Endothelial cell of umbilical vein (primary cell): ENCODE measurements around the gene PPIL1. TPM values are rescaled to one million over a fixed set of nuclear protein-coding genes. Genes with fewer than 3 reads are reported as not detected.

Experiments
- BruUV-seq: library from RNA; stranded (reverse); fragments of 400-500 nt; replicated peaks from 2 replicates; lab custom pipeline; 2021; lab: Mats Ljungman, UMichigan
- CTCF ChIA-PET: fragments of 300-600, 350-600 bp; sonication (Branson Sonifier 250); formaldehyde crosslinking; loops from one replicate; lab custom pipeline; 2021; ENCODE audit warnings: antibody characterized with exemption, inconsistent platforms; lab: Charles Lee
- POLR2A ChIA-PET: fragments of 300-600, 350-600 bp; sonication (Branson Sonifier 250); formaldehyde crosslinking; loops from one replicate; lab custom pipeline; 2021; ENCODE audit warnings: antibody characterized with exemption, inconsistent platforms; lab: Charles Lee
- DNase-seq: peaks from one replicate; pipeline ENCODE4 v3.0.0-alpha.2; 2011; ENCODE audit warnings: low read depth, low spot score
- FAIRE-seq: peaks from 2 replicates; lab custom pipeline; 2011; peaks lifted over from hg19 to GRCh38; lab: Jason Lieb, UNC
- H2AFZ ChIP-seq: 2 replicates; pipeline ENCODE4 v1.6.0; 2012; ENCODE audit warnings: low read depth, low read length, control low read depth, inconsistent platforms
- H3K27ac ChIP-seq: 2 replicates; pipeline ENCODE4 v1.5.1; 2011; ENCODE audit warnings: low read depth, mild to moderate bottlenecking, control low read depth, low read length, moderate library complexity; ENCODE audit not compliant: insufficient read depth
- H3K27me3 ChIP-seq, 2 experiments: 2 replicates each; pipeline versions ENCODE4 v1.6.0 to v1.6.1; 2011; ENCODE audit warnings: low read length in 2 of 2, mixed read lengths in 1 of 2; ENCODE audit not compliant: control insufficient read depth in 2 of 2, insufficient read depth in 2 of 2
- H3K36me3 ChIP-seq, 2 experiments: 2 replicates in 1 of 2; 3 replicates in 1 of 2; pipeline ENCODE4 v1.5.1; 2011; ENCODE audit warnings: low read length in 2 of 2, mild to moderate bottlenecking in 1 of 2, moderate library complexity in 1 of 2; ENCODE audit not compliant: control insufficient read depth in 2 of 2, insufficient read depth in 2 of 2; ENCODE audit errors: extremely low read depth in 1 of 2
- H3K4me1 ChIP-seq: 3 replicates; pipeline ENCODE4 v1.5.1; 2011; ENCODE audit warnings: mild to moderate bottlenecking, low read length; ENCODE audit not compliant: control insufficient read depth, insufficient read depth; ENCODE audit errors: extremely low read depth
- H3K4me2 ChIP-seq: 2 replicates; pipeline ENCODE4 v1.6.1; 2011; ENCODE audit warnings: low read length, control low read depth, mixed read lengths; ENCODE audit not compliant: insufficient read depth
- H3K4me3 ChIP-seq, 3 experiments: fragments of 200-600 bp in 1 of 3; sonication (generic), shearing (Covaris generic) in 1 of 3; replicated peaks in 1 of 3; 2 replicates each; pipeline ENCODE4 v1.5.1; 2011 to 2016; ENCODE audit warnings: control low read depth in 3 of 3, low read length in 3 of 3, mild to moderate bottlenecking in 2 of 3, inconsistent platforms in 1 of 3, low read depth in 1 of 3, moderate library complexity in 1 of 3; ENCODE audit not compliant: insufficient read depth in 1 of 3
- H3K79me2 ChIP-seq: 2 replicates; pipeline ENCODE4 v1.6.0; 2012; ENCODE audit warnings: low read length, inconsistent platforms; ENCODE audit not compliant: control insufficient read depth, insufficient read depth
- H3K9ac ChIP-seq: replicated peaks from 2 replicates; pipeline ENCODE3; 2011; ENCODE audit warnings: low read length, control low read depth; ENCODE audit not compliant: insufficient read depth; ENCODE audit errors: extremely low read depth
- H3K9me1 ChIP-seq: replicated peaks from 3 replicates; pipeline ENCODE4 v1.6.0; 2011; ENCODE audit warnings: mild to moderate bottlenecking, low read length; ENCODE audit not compliant: control insufficient read depth, insufficient read depth; ENCODE audit errors: extremely low read depth
- H3K9me3 ChIP-seq: replicated peaks from 2 replicates; pipeline ENCODE4 v1.5.1; 2012; ENCODE audit warnings: low read length, inconsistent platforms; ENCODE audit not compliant: control insufficient read depth, insufficient read depth
- H4K20me1 ChIP-seq: replicated peaks from 2 replicates; pipeline ENCODE3; 2011; ENCODE audit warnings: mild to moderate bottlenecking, low read length; ENCODE audit not compliant: control insufficient read depth, insufficient read depth; ENCODE audit errors: extremely low read depth
- EZH2 ChIP-seq: IDR thresholded peaks from 2 replicates; pipeline ENCODE4 v1.6.1; 2012; ENCODE audit warnings: borderline replicate concordance, low read depth, mild to moderate bottlenecking, moderate library complexity, low read length, inconsistent platforms; ENCODE audit not compliant: severe bottlenecking
- FOS ChIP-seq: IDR thresholded peaks from 2 replicates; pipeline ENCODE4 v1.6.1; 2011; ENCODE audit warnings: mild to moderate bottlenecking, low read length, moderate library complexity, borderline replicate concordance; ENCODE audit not compliant: insufficient read depth
- GATA2 ChIP-seq: IDR thresholded peaks from 2 replicates; pipeline ENCODE4 v1.7.0; 2011; ENCODE audit warnings: low read depth, mild to moderate bottlenecking, moderate library complexity, mixed read lengths, low read length; ENCODE audit not compliant: insufficient read length, insufficient read depth
- JUN ChIP-seq: IDR thresholded peaks from 2 replicates; pipeline ENCODE4 v1.6.1; 2011; ENCODE audit warnings: borderline replicate concordance, low read depth; ENCODE audit not compliant: insufficient read length, insufficient read depth
- MYC ChIP-seq: IDR thresholded peaks from one replicate; pipeline ENCODE4 v1.6.1; 2011; ENCODE audit warnings: mild to moderate bottlenecking, low read depth, low read length
- POLR2A ChIP-seq: IDR thresholded peaks from 2 replicates; pipeline ENCODE4 v1.6.1; 2012; ENCODE audit warnings: low read depth, mild to moderate bottlenecking, control low read depth, low read length
- POLR2AphosphoS5 ChIP-seq: IDR thresholded peaks from 2 replicates; pipeline ENCODE4 v1.6.1; 2012; ENCODE audit warnings: low read depth, mild to moderate bottlenecking, control low read depth, low read length, moderate library complexity; ENCODE audit not compliant: insufficient read depth
- dilution Hi-C: fragments of 300-500 bp; cut with MboI; formaldehyde crosslinking; loops from one replicate; pipeline ENCODE4 v1.15.0; 2019; ENCODE audit warnings: low sequenced_read_pairs; ENCODE audit not compliant: extremely low pct_ligation_motif_present
- intact Hi-C: fragments of 100-400 bp; cut with micrococcal nuclease; formaldehyde crosslinking; loops from one replicate; pipeline ENCODE4 v1.10.0; 2022
- polyA plus RNA-seq, 4 experiments: library from polyadenylated mRNA; depleted of rRNA in 3 of 4; stranded (reverse) in 3 of 4; unstranded in 1 of 4; fragments of >200 nt; gene quantifications; 2 replicates each; pipeline versions ENCODE4 v1.2.1 to v1.2.3, GENCODE V29; 2011 to 2012; ENCODE audit warnings: missing spikeins in 1 of 4
- total RNA-seq: library from RNA; stranded (reverse); gene quantifications from 2 replicates; pipeline ENCODE4 v1.2.3, GENCODE V29; 2021
- TF ChIP-seq, protein P1 (sequence below), 2 donors: IDR thresholded peaks; 1 replicate in 1 of 2; 2 replicates in 1 of 2; pipeline ENCODE4 v1.5.1; 2011; ENCODE audit warnings: low read length in 2 of 2, mild to moderate bottlenecking in 2 of 2, moderate library complexity in 2 of 2, control low read depth in 1 of 2, inconsistent platforms in 1 of 2, low read depth in 1 of 2; ENCODE audit not compliant: insufficient read depth in 1 of 2; ENCODE audit errors: extremely low read depth in 1 of 2
- TF ChIP-seq, protein P2 (sequence below): IDR thresholded peaks from 2 replicates; pipeline ENCODE4 v1.6.1; 2011; ENCODE audit not compliant: insufficient read depth, insufficient read length

The PPIL1 gene
- total and polyA plus RNA-seq, 2 donors (not counting 3 experiments of a cell fraction or from before 2014, with no cell fraction given), result 28.6 to 35.6 TPM

DNA sequence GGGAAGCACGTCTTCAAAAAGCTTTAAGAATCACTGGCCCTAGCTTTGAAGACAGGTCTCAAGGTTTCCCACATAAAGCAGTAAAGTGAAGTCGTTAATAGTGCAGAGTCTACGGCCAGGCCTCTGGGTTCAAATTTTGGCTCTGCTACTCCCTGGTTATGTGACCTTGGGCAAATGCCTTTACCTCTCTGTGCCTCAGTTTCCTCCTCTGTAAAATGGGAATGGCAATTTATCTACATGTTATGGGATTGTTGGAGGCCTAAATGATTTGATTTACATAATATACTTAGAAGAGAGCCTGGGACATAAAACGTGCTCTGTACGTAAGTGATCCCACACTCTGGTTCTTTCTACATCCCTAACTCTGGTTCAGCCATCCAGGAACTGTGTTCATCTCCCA lies 67.5 kb downstream of the PPIL1 start:
- ChIA-PET POLR2A (no interaction called here), CTCF (interaction anchor here (1.4 to 3.0 kb wide), 3 partner anchors 10 to 45 kb away, joined by 4 to 14 read pairs (median 8); no protein-coding TSS in a partner anchor)
- dilution Hi-C loops, result no loop called here
- no peak overlapping the region for H3K4me2 ChIP-seq
- H3K4me1 ChIP-seq, result peaks cover 10% of the 10 kb centered on the region
- no peak overlapping the region for H3K4me3 ChIP-seq
- no peaks in the 10 kb centered on the region for H3K79me2 ChIP-seq
- no peak overlapping the region for H2AFZ ChIP-seq
- DNase-seq, result no peak
- H3K27ac ChIP-seq, result no peak overlapping the region
- no peak overlapping the region for H3K9ac ChIP-seq
- no peaks in the 10 kb centered on the region for H3K9me3 ChIP-seq
- no peaks in the 10 kb centered on the region for H3K36me3 ChIP-seq
- TF ChIP-seq MYC (no peak), POLR2A (no peak), EZH2 (no peak)
- TF ChIP-seq, protein P1, sequence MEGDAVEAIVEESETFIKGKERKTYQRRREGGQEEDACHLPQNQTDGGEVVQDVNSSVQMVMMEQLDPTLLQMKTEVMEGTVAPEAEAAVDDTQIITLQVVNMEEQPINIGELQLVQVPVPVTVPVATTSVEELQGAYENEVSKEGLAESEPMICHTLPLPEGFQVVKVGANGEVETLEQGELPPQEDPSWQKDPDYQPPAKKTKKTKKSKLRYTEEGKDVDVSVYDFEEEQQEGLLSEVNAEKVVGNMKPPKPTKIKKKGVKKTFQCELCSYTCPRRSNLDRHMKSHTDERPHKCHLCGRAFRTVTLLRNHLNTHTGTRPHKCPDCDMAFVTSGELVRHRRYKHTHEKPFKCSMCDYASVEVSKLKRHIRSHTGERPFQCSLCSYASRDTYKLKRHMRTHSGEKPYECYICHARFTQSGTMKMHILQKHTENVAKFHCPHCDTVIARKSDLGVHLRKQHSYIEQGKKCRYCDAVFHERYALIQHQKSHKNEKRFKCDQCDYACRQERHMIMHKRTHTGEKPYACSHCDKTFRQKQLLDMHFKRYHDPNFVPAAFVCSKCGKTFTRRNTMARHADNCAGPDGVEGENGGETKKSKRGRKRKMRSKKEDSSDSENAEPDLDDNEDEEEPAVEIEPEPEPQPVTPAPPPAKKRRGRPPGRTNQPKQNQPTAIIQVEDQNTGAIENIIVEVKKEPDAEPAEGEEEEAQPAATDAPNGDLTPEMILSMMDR (IDR thresholded peaks at IDR 0.05; ENCODE audit: extremely low read depth in 1 of 2, insufficient read depth in 1 of 2, low read depth in 1 of 2, low read length in 2 of 2), result no peak
- no peak for FAIRE-seq
- BruUV-seq, result no TSS peak
- no peaks in the 10 kb centered on the region for H3K9me1 ChIP-seq
- no peaks in the 10 kb centered on the region for H4K20me1 ChIP-seq
- no peaks in the 10 kb centered on the region for H3K27me3 ChIP-seq
- intact Hi-C loops, result no loop called here

DNA sequence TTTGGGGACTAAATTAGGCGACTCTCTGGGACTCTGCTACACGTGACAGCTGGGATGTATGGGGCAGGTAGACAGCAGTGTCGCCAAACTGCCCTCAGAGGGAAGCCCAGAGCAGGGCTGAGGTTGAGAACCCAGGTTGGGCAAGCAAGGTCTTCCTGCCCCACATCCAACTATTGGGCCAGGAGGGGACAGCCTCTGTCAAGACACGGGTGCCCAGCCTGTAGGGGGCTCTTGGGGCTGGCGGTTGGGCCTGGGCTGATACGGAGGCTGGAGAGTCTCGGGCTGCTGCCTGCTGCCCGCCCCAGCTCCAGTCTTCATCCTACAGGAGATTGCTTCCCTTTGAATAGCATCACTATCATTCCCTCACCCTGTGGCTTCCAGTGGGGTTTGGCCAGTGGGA lies 68.7 kb downstream of the PPIL1 start:
- intact Hi-C loops (no loop called here), dilution Hi-C loops (no loop called here)
- H3K4me3 ChIP-seq, result no peak overlapping the region
- ChIA-PET POLR2A (no interaction called here), CTCF (interaction anchor here (1.2 to 3.0 kb wide), 4 partner anchors 23 to 46 kb away, joined by 3 to 14 read pairs (median 6); no protein-coding TSS in a partner anchor)
- H4K20me1 ChIP-seq, result no peaks in the 10 kb centered on the region
- TF ChIP-seq, protein P1 (IDR thresholded peaks at IDR 0.05; ENCODE audit: extremely low read depth in 1 of 2, insufficient read depth in 1 of 2, low read depth in 1 of 2, low read length in 2 of 2), result no peak
- TF ChIP-seq JUN, result no peak
- no peak for TF ChIP-seq EZH2
- TF ChIP-seq, protein P2, sequence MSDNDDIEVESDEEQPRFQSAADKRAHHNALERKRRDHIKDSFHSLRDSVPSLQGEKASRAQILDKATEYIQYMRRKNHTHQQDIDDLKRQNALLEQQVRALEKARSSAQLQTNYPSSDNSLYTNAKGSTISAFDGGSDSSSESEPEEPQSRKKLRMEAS, result no peak
- TF ChIP-seq POLR2AphosphoS5, result no peak
- no peak for TF ChIP-seq GATA2
- no peak for TF ChIP-seq MYC
- no peak for TF ChIP-seq FOS
- H3K27me3 ChIP-seq, result no peaks in the 10 kb centered on the region
- H3K9ac ChIP-seq, result no peak overlapping the region
- H3K36me3 ChIP-seq, result no peaks in the 10 kb centered on the region
- H3K4me2 ChIP-seq, result no peak overlapping the region
- no peaks in the 10 kb centered on the region for H3K9me3 ChIP-seq
- DNase-seq, result no peak
- no peak overlapping the region for H3K27ac ChIP-seq
- FAIRE-seq, result no peak
- BruUV-seq, result no TSS peak
- H3K4me1 ChIP-seq, result peaks cover 9% of the 10 kb centered on the region
- H3K9me1 ChIP-seq, result no peaks in the 10 kb centered on the region
- no peak overlapping the region for H2AFZ ChIP-seq
- H3K79me2 ChIP-seq, result no peaks in the 10 kb centered on the region
